Measurements from ENCODE around the gene ACOT9.

ACOT9 gene

DNA sequence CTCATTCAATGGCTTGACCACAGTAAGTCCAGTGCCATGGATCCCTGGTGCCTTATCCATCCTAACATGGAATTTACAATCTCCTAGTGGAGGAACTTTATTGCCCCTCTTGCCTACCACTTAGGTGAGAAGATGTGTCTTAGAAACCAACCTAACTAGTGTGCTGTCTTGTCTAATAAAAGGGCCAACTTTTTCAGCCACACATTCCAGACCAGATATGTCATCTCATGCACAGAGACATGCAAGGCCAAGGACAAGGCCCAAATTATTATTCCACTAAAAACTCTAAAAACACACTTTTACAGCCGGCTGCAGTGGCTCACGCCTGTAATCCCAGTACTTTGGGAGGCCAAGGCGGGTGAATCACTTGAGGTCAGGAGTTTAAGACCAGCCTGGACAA, 86.4 kb downstream of the ACOT9 start:
- no peak for TF ChIP-seq POLR2AphosphoS5 (IDR thresholded peaks at IDR 0.05; ENCODE audit: low read depth, low read length)
- TF ChIP-seq TAF1 (IDR thresholded peaks at IDR 0.05; ENCODE audit: borderline replicate concordance, low read depth, low read length): no peak
- no peak for TF ChIP-seq POLR2A (IDR thresholded peaks at IDR 0.05; ENCODE audit: low read depth, low read length)
- DNase-seq (ENCODE audit: insufficient read length) (no peak), FAIRE-seq (no peak)

DNA sequence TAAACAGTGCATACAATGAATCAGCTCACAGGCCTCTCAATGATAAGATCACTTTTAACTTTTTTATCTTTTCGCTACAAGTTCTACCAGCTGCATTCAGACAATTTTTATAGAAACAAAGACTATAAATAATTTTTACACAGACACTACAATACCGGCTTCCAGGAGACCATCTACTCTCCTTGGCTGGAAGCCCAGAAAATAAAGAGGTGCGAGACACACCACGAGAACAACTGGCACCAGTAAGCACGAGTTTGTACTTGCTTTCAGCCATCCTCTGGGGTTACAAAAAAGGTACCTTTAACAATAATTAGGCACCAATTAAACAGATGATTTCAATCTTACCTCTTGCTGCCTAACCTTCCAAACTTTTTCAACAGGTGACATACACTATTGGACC, 87.0 kb downstream of the ACOT9 start:
- FAIRE-seq (no peak), DNase-seq (ENCODE audit: insufficient read length) (no peak)
- no peak for TF ChIP-seq TAF1 (IDR thresholded peaks at IDR 0.05; ENCODE audit: borderline replicate concordance, low read depth, low read length)
- no peak for TF ChIP-seq POLR2AphosphoS5 (IDR thresholded peaks at IDR 0.05; ENCODE audit: low read depth, low read length)

Data from GM12892 (cell line).